Large intestine (tissue), 3 donors: ENCODE measurements around the gene SPRR1B. TPM values are rescaled to one million over a fixed set of nuclear protein-coding genes. Genes with fewer than 3 reads are reported as not detected.
"Not testable (repeated sequence)": the region's sequence is repeated elsewhere in the genome, so short reads cannot be mapped to it uniquely, and the experiment has no call there.

Experiments
- DNase-seq, 2 donors: peaks; one replicate each; pipeline versions ENCODE4 v3.0.0 to v3.0.0-alpha.2; 2013
- H3K27ac ChIP-seq: one replicate; pipeline ENCODE4 v1.5.1; 2013; ENCODE audit warnings: low read length
- H3K27me3 ChIP-seq: 2 replicates; pipeline ENCODE4 v1.6.1; 2013; ENCODE audit warnings: low read length; ENCODE audit not compliant: control insufficient read depth, insufficient read depth
- H3K36me3 ChIP-seq: 2 replicates; pipeline ENCODE4 v1.6.1; 2013; ENCODE audit warnings: low read length; ENCODE audit not compliant: control insufficient read depth, insufficient read depth
- H3K4me1 ChIP-seq: one replicate; pipeline ENCODE4 v1.6.1; 2013; ENCODE audit warnings: low read length; ENCODE audit not compliant: control insufficient read depth, insufficient read depth
- H3K4me3 ChIP-seq: one replicate; pipeline ENCODE4 v1.5.1; 2013; ENCODE audit warnings: low read length
- H3K9me3 ChIP-seq: one replicate; pipeline ENCODE4 v1.6.1; 2013; ENCODE audit warnings: mild to moderate bottlenecking, low read depth, low read length, moderate library complexity; ENCODE audit not compliant: control insufficient read depth
- WGBS: methylation state at CpG from one replicate; pipeline ENCODE4 v1.1.5; 2013; ENCODE audit warnings: low lambda C conversion rate; ENCODE audit not compliant: insufficient coverage; 5-methylcytosine and 5-hydroxymethylcytosine counted together
- polyA plus RNA-seq: library from polyadenylated mRNA; unstranded; fragments of 120-200 nt; gene quantifications from one replicate; pipeline ENCODE4 v1.2.1, GENCODE V29; 2013

The SPRR1B gene
- polyA plus RNA-seq, 1 donor = not detected

DNA sequence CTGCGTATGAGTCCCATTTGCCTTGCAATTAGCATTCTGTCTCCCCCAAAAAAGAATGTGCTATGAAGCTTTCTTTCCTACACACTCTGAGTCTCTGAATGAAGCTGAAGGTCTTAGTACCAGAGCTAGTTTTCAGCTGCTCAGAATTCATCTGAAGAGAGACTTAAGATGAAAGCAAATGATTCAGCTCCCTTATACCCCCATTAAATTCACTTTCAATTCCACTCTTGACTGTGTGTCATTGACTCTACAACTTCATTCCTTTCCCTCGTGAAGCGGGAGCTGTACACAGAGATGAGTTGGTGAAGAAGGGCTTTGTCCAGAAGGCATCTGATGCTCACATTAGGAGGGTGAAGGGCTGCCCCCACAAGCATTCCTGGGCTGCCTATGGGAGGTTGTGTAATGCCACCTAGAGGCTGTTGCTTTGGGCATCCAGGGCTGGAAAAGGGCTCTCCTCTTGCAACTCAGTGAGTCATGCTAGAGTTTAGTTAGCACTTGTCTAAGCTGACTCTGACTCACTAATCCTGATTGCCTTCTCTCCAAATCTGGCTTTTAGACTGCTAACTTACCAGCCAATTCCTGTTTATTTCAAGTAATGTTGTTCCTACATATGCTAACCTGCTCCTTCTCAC is 1.8 kb downstream of the SPRR1B start:
- H3K27ac ChIP-seq = no peak overlapping the region
- no peaks in the 10 kb centered on the region for H3K36me3 ChIP-seq
- peak; percentile 2 to 5 for DNase-seq
- H3K27me3 ChIP-seq = no peaks in the 10 kb centered on the region
- no peak overlapping the region for H3K4me3 ChIP-seq
- no peaks in the 10 kb centered on the region for H3K4me1 ChIP-seq
- no CpG with 5 or more reads among the region's 3 CpGs for WGBS
- H3K9me3 ChIP-seq = no peaks in the 10 kb centered on the region

DNA sequence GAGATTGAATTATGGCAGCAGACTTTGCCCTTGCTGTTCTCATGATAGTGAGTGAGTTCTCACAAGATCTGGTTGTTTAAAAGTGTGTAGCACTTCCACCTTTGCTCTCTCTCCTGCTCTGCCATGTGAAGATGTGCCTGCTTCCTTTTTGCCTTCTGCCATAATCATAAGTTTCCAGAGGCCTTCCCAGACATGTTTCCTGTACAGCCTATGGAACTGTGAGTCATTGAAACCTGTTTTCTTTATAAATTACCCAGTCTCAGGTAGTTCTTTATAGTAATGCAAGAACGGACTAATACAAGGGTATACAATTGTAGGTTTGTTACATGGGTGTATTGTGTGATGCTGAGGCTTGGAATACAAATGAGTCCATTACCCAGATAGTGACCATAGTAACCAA is 4.2 kb downstream of the SPRR1B start:
- WGBS = no CpG with 5 or more reads among the region's 1 CpG
- no peaks in the 10 kb centered on the region for H3K27me3 ChIP-seq
- H3K27ac ChIP-seq = no peak overlapping the region
- no peaks in the 10 kb centered on the region for H3K9me3 ChIP-seq
- no peak overlapping the region for H3K4me3 ChIP-seq
- no peaks in the 10 kb centered on the region for H3K36me3 ChIP-seq
- peak; percentile 3 to 12 for DNase-seq
- no peaks in the 10 kb centered on the region for H3K4me1 ChIP-seq

GRCh38 chr1:153040950-153041631 is 10.1 kb downstream of the SPRR1B start, which contains the start of gene SPRR2D:
TSS of gene SPRR2D (minus strand) at chr1:153041120. CDS start at chr1:153040346, 774 bp downstream.
- no peaks in the 10 kb centered on the region for H3K9me3 ChIP-seq
- no peak for DNase-seq
- H3K27me3 ChIP-seq = no peaks in the 10 kb centered on the region
- no CpG with 5 or more reads among the region's 4 CpGs for WGBS
- H3K36me3 ChIP-seq = no peaks in the 10 kb centered on the region
- no peak within 1 kb of the TSS for H3K4me3 ChIP-seq
- no peak within 1 kb of the TSS for H3K27ac ChIP-seq
- no peaks in the 10 kb centered on the region for H3K4me1 ChIP-seq

- no peak overlapping the region for H3K4me3 ChIP-seq
- WGBS = no CpG with 5 or more reads among the region's 2 CpGs
Observed at GRCh38 chr1:153049211-153049610, 18.2 kb downstream of the SPRR1B start.

DNA sequence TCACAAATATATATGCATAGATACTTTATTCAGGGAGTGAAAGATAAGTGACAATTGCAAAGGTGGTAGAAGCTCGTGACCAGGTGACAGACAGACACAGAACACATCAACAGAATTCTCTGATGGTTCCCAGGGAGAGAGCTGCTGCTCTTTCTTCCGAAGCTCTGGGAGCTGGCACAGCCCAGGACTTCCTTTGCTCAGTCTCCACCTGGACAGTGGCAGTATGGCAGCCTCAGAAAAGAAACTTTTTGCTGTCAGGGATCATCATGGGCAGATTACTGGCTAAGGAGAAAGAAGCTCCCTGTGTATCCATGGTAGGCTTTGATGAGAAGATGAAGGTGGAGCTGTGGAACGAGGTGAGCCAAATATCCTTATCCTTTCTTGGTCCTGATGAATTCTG is 25.1 kb downstream of the SPRR1B start:
- H3K36me3 ChIP-seq, H3K27me3 ChIP-seq, H3K4me1 ChIP-seq, H3K4me3 ChIP-seq, H3K27ac ChIP-seq, H3K9me3 ChIP-seq, DNase-seq: not testable (repeated sequence)
- WGBS = no CpG with 5 or more reads among the region's 3 CpGs

More at GRCh38 chr1:153049211-153049610, 18.2 kb downstream of the SPRR1B start:
- Histone ChIP-seq H3K9me3 (no peaks in the 10 kb centered on the region), H3K27me3 (no peaks in the 10 kb centered on the region), H3K36me3 (no peaks in the 10 kb centered on the region), H3K27ac (no peak overlapping the region), H3K4me1 (no peaks in the 10 kb centered on the region)
- no peak for DNase-seq

GRCh38 chr1:153057375-153057774 is 26.4 kb downstream of the SPRR1B start, which contains the start of gene SPRR2A:
TSS of gene SPRR2A (minus strand) at chr1:153057512. CDS start at chr1:153056735, 777 bp downstream.
- Histone ChIP-seq H3K9me3 (no peaks in the 10 kb centered on the region), H3K4me3 (no peak within 1 kb of the TSS), H3K27me3 (no peaks in the 10 kb centered on the region), H3K27ac (no peak within 1 kb of the TSS), H3K4me1 (no peaks in the 10 kb centered on the region), H3K36me3 (no peaks in the 10 kb centered on the region)
- no CpG with 5 or more reads among the region's 2 CpGs for WGBS
- no peak for DNase-seq

GRCh38 chr1:153058154-153058553 is 27.2 kb downstream of the SPRR1B start:
- DNase-seq = no peak
- no CpG with 5 or more reads among the region's 2 CpGs for WGBS
- Histone ChIP-seq H3K9me3 (no peaks in the 10 kb centered on the region), H3K4me1 (no peaks in the 10 kb centered on the region), H3K27me3 (no peaks in the 10 kb centered on the region), H3K4me3 (no peak overlapping the region), H3K36me3 (no peaks in the 10 kb centered on the region), H3K27ac (no peak overlapping the region)

- Histone ChIP-seq H3K4me3 (no peak overlapping the region), H3K27me3 (no peaks in the 10 kb centered on the region), H3K27ac (no peak overlapping the region), H3K9me3 (no peaks in the 10 kb centered on the region), H3K4me1 (no peaks in the 10 kb centered on the region), H3K36me3 (no peaks in the 10 kb centered on the region)
- WGBS = no CpG with 5 or more reads among the region's 6 CpGs
- DNase-seq = no peak
Observed at GRCh38 chr1:153058826-153059784, 28.1 kb downstream of the SPRR1B start.

DNA sequence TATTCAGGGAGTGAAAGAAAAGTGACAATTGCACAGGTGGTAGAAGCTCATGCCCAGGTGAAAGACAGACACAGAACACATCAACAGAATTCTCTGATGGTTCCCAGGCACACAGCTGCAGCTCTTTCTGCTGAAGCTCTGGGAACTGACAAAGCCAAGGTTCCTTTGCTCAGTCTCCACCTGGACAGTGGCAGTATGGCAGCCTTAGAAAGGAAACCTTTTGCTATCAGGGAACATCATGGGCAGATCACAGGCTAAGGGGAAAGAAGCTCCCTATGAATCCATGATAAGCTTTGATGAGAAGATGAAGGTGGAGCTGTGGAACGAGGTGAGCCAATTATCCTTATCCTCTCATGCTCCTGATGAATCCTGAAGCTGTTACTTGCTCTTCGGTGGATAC is 39.2 kb downstream of the SPRR1B start:
- DNase-seq = no peak
- Histone ChIP-seq H3K4me3 (no peak overlapping the region), H3K9me3 (no peaks in the 10 kb centered on the region), H3K27me3 (no peaks in the 10 kb centered on the region), H3K4me1 (no peaks in the 10 kb centered on the region), H3K36me3 (no peaks in the 10 kb centered on the region), H3K27ac (no peak overlapping the region)
- WGBS = no CpG with 5 or more reads among the region's 2 CpGs

- no CpG with 5 or more reads among the region's 2 CpGs for WGBS
- no peaks in the 10 kb centered on the region for H3K36me3 ChIP-seq
- no peak within 1 kb of the TSS for H3K4me3 ChIP-seq
- H3K27ac ChIP-seq = no peak within 1 kb of the TSS
- H3K9me3 ChIP-seq = no peaks in the 10 kb centered on the region
- no peak for DNase-seq
- H3K27me3 ChIP-seq = no peaks in the 10 kb centered on the region
- H3K4me1 ChIP-seq = no peaks in the 10 kb centered on the region
Observed at GRCh38 chr1:153071511-153071910, 40.5 kb downstream of the SPRR1B start, which contains the start of gene SPRR2B. TSS of gene SPRR2B (minus strand) at chr1:153071611. CDS start at chr1:153070839, 772 bp downstream.
